HG03060 (cell line): ENCODE measurements around the gene CDH6.

Experiments
- ATAC-seq: cut with Tn5 transposase; IDR thresholded peaks from one replicate; pipeline ENCODE4 v1.9.1; 2021; ENCODE audit warnings: low read depth, moderate number of reproducible peaks; ENCODE audit not compliant: unreplicated experiment

CDH6 gene

DNA sequence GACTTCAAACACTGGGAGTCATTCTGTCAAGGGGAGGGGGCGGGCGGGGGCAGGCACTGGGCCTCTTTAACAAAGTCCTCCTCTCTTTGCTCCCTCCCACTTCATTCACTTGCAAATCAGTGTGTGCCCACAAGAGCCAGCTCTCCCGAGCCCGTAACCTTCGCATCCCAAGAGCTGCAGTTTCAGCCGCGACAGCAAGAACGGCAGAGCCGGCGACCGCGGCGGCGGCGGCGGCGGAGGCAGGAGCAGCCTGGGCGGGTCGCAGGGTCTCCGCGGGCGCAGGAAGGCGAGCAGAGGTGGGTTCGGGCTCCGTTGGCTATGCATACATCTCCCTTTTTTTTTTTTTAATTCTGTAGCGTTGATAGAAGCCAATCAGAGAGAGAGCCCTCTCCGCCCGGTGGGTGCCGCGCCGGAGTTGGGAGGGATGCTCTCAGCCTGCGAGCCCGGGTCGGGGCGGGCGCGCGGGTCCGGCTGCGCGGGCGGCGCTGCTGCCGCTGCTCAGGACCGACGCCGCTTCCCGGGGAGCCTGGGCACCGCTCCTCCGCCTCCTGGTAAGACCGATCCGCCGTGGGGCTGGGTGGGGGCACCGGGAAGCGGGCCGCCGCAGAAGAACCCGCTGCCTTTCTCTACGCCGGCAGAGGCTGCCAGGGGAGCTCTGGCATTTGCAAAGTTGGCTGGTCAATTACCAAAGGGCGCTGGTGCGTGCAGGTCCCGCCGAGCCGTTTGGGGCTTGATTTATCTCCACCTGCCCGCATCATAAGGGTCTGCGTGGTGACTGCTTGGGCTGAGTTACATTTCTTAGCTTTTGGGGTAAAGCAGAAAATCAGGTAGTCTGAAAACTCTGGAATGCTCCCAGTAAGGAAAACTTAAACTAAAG is at the start of gene CDH6:
Gene CDH6, plus strand, starts transcription at position 96 of the 877 bp plus-strand sequence. CDS start 73,788 bp downstream, outside the sequence.
- ATAC-seq = no peak

DNA sequence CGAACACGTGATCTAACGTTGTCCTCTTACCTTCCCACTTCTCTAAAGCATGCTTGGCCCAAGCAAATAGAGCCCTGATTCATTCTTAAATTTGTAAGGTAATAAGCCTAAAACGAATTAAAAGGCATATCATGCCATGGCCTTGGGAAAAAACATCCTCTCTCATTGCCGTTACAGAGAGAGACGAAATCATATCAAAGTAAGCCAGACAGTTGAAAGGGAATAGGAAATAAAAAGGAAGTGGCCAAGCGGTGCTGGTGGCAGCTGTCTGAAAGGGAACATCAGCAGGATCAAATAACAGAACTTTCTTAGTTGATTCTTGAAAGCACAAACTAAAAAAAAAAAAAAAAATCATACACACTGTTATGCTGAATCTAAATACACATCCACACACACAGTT is 49.1 kb upstream of the CDH6 start:
- no peak for ATAC-seq

DNA sequence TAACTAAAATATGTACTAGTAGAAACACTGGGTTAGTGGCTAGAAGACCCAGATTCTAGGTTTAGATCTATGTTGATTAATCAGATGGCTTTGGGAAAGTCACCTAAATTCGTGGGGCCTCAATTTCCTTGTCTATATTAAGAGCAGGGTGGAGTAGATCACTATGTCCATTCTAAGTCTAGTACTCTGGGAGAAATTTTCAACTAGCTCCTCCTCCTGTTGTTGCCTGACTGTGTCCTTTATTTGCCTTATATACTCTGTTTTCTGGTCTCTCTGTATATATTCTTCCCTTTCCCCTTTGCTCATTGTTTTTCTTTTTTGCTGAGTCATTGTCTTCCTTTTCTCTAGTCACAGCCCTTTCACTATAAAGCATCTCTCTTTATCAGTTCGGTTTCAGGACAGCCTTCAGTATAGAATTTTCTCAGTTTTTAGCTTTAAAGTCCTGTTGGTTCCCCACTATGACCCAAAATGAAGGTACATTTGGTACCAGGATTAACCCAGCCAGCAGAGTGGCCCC is 44.5 kb upstream of the CDH6 start:
- no peak for ATAC-seq

DNA sequence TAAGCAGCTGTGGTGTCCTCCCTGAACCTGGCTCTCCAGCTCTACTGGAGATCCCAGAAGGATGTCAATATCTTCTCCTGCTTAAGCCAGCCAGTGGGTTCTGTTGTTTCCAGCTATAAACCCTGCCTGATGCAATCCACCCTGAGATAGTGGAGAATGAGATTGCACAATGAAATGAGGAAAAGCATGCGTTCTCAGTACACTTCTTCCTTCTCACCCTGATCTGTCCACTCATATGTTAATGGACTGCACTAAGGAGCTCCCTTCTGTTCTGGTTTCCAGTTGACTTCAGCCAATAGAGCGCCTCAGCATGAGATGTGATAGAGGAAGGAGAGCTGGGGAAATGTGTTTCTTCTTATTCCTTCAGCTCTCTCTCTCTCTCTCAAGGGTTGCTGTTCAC is 40.0 kb upstream of the CDH6 start:
- ATAC-seq = no peak

DNA sequence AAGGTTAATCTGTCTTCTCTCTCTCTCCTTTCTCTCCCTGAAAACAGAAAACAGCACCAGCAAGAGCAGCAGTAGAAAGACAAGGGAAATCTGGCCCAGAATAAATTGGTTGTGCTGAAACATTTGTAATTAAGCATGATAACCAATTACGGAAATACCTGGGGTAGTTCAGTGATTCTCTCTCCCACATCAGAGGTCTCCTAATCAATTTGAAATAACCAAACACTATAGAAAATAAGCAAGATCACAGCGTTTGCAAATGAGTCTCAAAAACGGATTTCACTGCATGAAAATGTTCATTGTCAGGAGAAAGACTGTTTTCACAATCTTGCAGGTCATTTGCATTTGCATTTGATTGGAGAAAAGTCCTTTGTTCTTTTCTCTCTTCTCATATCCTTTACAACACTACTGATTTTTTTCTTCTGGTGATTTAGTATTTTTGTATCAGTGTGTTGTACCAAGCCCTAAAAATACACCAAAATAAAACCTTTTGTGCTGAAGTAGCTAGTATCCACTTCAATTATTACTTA is 36.8 kb upstream of the CDH6 start:
- ATAC-seq = no peak

DNA sequence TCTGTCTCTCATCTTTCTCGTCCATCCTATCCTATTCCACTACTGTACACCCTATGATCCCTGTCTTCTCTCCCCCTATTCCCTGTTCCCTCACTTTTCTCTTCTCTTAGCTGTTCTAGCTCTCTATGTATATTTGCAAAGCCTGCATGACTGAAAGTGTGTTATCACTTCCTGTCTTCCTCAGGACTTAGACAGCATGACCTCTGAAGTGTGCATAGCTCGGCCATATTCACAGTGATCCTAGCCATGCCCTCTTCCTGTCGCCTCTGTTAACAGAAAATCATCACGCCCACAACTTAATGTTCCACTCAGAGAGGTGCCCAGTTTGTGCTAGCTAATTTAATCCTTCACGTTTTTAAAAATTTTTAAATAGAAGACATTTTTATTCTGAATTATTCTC is 35.8 kb upstream of the CDH6 start:
- no peak for ATAC-seq

DNA sequence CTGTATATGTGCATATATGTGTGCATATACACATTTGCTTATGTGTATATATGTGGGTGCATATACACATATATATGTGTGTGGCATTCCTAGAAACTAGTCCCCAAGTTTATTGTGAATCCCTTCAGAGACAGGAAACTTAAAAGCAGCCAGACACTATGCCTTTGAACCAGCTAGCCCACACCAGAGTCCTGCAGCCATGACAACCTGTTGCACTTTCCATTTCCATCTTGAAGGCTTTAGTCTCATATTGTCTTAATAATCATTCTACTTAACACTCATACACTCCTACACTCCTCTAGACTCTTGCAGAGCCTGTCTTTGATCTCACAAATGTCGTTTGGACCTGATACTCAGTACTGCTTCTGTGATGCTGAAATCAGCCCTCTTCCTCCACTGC is 34.8 kb upstream of the CDH6 start:
- ATAC-seq = no peak

DNA sequence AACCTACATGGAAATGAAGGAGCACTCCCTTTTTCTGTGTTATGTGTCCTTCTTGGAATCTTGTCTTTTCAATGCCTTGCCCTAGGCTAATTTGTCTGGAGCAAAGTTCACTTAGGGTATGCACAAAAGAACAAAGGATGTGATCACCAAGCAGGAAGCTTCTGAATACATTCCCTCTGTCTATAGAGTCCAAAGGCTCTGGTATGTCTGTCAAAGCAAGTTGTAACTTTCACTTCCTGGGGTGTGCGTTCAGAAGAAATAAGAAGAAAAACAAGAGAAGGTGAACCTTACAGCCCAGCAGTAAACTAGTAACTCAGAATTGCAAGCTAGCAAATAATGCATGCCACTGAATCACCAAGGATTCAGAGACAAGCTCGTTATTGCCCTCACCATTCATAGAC is 31.7 kb upstream of the CDH6 start:
- no peak for ATAC-seq

DNA sequence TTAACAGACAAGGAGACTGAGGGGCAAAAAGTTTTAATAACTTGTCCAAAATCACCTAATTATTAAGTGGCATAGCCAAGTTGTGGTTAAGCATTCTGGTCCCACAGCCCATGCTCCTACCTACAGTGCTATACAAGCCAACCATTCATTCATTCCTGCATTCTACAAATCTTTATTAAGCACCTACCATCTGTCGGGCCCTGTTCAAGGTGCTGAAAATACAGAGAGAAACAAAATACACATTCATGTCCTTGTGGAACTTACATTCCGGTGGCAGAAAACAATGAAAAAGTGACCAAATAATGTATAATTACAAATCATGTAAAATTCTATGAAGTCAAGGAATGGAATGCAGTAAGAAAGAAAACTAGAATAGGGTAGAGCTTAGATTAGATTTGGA is 27.8 kb upstream of the CDH6 start:
- ATAC-seq = no peak

DNA sequence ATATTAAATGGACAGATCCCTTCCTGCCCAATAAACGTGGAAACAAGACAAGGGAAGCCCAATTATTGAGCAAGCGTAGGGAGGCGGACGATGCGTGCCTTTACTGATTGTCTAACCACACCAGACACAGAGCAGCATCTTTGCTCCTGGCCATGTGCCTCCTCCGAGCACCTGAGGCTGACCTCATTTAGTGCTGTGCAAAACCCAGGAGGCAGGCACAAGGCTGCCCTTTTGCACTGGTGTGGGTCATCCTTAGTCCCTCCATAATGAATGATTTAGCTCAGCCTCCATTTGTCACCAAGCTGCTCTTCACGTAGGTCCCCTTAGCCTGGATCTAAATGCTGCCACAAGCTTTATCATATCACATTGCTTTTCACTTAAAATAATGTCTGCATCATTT is 24.1 kb upstream of the CDH6 start:
- ATAC-seq = no peak

DNA sequence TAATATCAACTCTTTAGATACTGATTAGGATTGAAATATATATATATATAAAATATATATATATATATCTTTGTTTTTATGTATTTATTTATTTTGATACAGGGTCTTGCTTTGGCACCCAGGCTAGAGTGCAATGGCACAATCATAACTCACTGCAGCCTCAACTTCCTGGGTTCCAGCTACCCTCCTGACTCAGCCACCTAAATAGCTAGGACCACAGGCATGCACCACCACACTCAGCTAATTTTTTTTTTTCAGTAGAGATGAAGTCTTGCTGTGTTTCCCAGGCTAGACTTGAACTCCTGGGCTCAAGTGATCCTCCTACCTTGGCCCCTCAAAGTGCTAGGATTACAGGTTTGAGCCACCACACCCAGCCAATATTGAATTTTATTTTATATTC is 20.6 kb upstream of the CDH6 start:
- ATAC-seq = no peak

DNA sequence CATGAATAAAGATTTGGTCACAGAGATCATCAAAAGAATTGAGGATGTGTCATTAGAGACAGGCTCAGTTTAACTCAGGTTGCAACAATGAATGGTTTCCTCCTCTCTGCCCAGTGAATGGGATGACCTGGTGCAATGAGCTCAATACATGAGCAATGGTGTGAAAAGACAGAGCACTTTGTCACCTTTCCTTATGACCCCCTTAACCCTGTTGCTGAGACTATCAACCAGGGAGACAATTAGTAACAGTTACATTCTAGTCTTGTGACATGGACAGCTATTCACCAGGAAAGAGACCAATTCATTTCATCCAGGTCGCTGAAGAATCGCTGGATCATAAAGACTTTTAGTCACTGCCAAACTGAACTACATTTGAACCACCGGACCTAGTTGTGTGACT is 19.9 kb upstream of the CDH6 start:
- no peak for ATAC-seq

DNA sequence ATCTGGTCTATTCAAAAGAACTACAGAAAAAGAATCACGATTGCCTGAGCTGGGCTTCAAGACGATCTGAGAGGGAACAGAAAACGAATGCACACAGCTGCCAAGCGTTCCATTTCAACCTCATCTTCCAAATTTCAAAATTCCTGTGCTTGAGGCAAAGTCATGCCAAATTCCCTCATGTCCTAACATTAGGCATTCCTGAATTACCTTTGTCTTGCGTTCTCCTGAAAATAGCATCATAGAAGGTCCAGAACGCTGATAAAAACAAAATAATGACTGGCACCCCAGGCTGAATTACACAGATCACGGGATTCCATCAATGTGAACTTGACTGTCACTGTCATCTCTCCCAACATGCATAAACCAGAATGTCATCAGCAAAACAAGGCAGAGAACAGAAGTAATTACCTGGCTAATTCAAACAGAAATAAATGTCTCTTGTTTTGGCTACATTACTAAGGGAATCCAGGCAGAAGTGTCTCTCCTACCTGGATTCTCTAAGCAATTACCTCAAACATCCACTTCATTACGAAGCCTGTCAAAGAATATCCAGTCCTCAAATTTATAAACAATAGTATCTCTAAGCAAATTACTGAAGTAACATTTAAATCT is 12.0 kb upstream of the CDH6 start:
- ATAC-seq = no peak

DNA sequence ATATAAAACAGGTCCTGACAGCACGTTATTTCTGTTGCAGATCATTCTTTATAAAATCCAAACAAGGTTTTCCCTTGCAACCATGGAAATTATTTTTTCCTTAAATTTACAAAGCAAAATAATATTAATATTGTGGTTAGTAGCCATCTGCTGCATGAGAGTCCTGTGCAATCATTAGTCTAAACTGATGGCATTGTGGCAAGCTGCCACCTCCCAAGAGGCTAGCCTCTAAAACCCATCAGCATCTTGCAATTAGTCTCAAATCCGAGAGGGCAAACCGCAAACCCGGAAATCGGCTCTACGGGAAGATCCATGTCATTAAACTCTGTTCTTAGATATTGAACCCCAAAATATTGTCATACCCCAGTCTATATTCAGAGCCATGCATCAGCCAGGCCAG is 11.3 kb upstream of the CDH6 start:
- ATAC-seq = no peak

DNA sequence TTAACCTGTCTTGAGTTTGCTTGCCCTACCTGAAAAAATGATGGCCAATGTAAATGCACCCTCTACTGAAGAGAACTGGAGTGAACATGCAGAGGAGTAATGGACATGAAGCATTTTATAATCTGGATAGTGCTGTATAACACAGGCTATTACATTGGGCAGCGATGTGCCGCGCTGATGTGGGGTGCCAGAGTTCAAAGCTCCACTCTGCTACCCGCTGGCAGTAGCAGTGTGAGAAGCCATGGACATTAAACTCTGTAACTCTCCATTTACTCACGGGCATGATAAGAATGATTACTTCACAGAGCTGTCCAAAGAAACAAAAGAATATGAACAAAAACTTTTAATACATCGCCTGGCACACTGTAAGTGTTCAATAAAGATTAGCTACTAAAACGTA is 7.5 kb upstream of the CDH6 start:
- no peak for ATAC-seq

DNA sequence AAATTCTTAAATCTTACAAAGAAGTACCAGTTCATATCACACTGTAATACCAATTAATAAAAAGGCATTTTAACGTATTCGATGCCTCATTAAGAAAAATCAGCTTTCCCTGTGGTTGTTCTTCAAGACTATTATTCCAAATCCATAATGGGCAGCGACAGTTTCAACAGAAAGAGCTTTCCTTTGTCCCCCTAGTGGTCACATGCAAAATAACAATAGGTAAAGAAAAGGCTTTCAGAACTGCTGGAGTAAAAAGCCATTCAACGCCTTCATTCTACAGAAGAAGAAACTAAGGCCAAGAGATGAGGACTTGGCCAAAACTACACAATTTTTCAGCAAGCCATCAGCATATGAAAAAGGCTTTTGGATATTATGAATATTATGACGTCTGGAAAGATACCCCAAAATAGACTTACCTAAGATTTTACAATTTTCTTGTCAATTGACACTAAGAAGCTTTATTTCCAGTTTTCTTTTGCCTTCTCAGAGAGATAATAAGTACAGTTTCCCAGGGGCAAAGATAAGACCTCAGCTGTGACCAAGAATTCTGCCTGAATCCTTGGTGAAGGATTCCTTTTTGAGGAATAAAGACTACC is 6.7 kb upstream of the CDH6 start:
- ATAC-seq = no peak

DNA sequence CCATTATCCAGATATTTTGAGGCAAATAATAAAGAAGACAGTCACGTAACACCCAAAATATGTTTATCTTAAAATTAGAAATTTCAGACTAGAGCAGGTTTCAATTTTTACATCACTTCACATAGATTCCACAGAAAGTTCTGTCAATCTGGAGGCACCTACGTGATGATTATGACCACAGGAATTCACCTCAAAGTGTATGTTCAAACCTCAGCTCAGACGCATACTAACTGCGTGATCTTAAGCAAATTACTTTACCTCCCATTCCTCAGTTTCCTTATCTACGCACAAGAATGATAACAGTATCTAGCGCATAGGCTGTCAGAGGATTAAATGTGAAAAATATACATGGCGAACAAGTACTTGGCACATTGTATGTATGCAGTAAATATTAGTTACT is 5.9 kb upstream of the CDH6 start:
- ATAC-seq = no peak

DNA sequence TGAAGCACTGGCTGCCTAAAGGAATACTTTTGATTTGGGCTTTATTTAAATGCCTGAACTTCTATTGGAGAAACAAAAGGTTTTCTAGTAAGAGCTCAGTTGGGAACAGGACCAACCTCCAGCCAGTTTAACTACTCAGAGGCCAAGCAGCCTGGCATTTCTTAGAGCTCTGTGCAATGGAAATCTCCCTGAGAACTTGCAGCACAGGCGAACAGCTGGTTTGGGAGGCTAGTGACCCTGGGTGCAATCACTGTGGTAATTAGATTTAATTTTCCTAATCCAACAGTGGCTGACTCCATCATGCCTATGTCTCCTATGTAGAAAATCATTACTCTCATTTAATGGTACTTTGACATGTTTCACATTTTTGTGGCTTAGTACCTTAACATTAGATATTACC is 1.0 kb upstream of the CDH6 start:
- ATAC-seq = no peak

DNA sequence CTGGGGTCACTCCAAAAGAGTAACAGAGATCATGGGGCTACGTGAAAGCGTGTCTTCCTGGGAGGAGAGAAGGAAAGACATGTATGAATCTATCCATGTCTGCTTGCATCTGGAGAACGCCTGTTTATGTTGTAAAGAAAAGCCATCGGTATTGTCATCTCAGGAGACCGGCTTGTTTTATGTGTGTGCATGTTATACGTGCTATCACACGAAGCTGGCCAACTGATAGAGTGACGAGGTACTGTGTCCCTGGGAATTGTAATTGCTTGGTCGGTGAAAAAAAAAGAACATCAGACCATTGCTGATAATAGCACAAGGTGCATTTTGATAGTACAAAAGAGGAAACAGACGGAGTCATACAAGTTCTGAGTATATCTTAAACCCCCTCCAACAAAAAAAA is 370 bp upstream of the CDH6 start:
- no peak for ATAC-seq

DNA sequence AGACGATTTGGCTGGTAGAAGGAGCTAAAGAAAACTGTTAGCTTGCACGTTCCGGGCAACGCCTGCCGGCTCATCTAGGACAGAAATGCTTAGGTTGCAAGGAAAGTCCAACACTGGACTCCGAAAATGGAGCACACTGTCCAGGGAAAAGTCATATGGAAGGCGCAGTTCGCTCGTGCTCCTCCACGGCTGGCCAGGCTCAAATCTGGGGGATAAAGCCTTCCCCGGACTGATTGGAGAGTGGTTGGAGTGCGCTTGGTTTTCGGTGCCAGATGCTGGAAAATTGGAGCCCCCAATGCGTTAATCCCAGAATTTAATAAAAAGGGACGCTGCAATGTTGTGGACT is 955 bp downstream of the CDH6 start:
- no peak for ATAC-seq

DNA sequence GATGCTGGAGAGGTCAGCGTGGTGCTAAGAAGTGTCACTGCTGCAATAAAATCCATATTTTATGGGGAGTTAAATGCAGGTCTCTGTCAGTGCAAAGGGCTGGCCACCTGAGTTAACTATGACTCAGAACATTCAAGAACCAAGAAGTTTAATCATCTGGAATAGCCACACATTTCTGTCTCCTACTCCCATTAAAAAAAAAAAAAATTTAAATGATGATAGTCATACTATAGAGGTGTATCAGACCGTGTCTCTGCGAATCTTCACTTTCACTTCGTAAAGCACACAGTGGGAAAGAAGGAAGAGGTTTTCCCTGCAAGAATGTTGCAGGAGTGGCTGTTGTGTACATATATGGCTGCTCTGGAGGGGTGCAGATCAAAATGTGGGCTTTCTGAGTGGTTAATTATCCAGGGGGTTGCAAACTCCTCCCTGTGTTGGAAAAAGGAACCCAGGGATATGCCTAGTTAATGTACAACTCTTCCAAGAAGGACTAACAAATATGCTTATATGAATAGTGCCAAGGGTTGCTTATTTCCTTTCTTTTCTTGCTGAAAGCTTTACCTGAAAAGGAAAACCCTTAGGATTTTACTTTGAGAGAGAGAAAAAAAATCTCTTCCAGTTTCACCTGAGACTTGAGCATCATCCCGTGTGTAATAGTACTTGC is 1.5 kb downstream of the CDH6 start:
- ATAC-seq = no peak
